DOHH2 (cell line): ENCODE results near the gene HEXIM1.

Source experiments
- EZH2phosphoT487 ChIP-seq: fragments of 200-600 bp; sonication (generic); IDR thresholded peaks from 2 replicates; pipeline ENCODE4 v1.6.1; 2017; ENCODE audit warnings: borderline replicate concordance, mild to moderate bottlenecking, antibody characterized with exemption, low read length, moderate library complexity, mixed read lengths
- TF ChIP-seq, protein P1 (sequence below): fragments of 200-600 bp; sonication (generic); IDR thresholded peaks from one replicate; pipeline ENCODE4 v1.5.1; 2014; ENCODE audit warnings: antibody characterized with exemption, mild to moderate bottlenecking, low read depth, low read length; ENCODE audit not compliant: poor library complexity, severe bottlenecking

DNA sequence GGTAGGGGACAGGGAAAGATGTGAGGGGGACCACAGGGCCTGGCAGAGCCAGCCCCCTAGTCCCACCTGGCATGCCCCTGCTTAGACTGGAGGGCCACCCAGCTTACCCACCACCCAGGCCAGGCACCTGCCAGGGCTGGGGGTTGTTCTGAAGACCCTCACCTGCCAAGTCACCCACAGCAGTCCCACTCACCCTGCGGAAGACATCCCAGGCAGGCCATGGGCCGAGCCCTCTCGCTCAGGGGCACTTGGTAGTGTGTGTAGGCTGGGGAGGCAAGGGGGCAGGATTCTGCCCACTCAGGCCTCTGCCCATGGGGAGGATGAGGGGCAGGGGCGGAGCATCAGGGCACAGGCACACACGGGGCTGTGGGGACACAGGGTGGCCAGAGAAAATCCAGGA, 19.9 kb upstream of the HEXIM1 start:
- TF ChIP-seq, protein P1, sequence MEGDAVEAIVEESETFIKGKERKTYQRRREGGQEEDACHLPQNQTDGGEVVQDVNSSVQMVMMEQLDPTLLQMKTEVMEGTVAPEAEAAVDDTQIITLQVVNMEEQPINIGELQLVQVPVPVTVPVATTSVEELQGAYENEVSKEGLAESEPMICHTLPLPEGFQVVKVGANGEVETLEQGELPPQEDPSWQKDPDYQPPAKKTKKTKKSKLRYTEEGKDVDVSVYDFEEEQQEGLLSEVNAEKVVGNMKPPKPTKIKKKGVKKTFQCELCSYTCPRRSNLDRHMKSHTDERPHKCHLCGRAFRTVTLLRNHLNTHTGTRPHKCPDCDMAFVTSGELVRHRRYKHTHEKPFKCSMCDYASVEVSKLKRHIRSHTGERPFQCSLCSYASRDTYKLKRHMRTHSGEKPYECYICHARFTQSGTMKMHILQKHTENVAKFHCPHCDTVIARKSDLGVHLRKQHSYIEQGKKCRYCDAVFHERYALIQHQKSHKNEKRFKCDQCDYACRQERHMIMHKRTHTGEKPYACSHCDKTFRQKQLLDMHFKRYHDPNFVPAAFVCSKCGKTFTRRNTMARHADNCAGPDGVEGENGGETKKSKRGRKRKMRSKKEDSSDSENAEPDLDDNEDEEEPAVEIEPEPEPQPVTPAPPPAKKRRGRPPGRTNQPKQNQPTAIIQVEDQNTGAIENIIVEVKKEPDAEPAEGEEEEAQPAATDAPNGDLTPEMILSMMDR = no peak
- no peak for TF ChIP-seq EZH2phosphoT487
